ENCODE data around the gene ADAM19. TPM values are rescaled to one million over a fixed set of nuclear protein-coding genes. Genes with fewer than 3 reads are reported as not detected.

ADAM19 gene
- total and polyA plus RNA-seq, 7 donors = 0.27 to 4.5 (median 1.4) TPM

GRCh38 chr5:157450024-157450423, 125.6 kb downstream of the ADAM19 start:
- no peaks in the 10 kb centered on the region for H3K36me3 ChIP-seq (ENCODE audit: insufficient read depth in 1 of 2, low read depth in 1 of 2)
- ATAC-seq = no peak
- no peaks in the 10 kb centered on the region for H3K9me3 ChIP-seq
- peaks cover 13% of the 10 kb centered on the region for H3K4me1 ChIP-seq
- DNase-seq = no peak
- intact Hi-C loops (cut with DNase I) = no loop called here
- no peaks in the 10 kb centered on the region for H3K27me3 ChIP-seq (ENCODE audit: insufficient read depth in 3 of 3, low read length in 2 of 3)
- H3K27ac ChIP-seq = no peak overlapping the region
- WGBS, 3 donors = 96 to 98% (median 97%) methylated on average over 3 of the region's 3 CpGs
- TF ChIP-seq CTCF (IDR thresholded peaks at IDR 0.05) = no peak
- no peak overlapping the region for H3K4me3 ChIP-seq

GRCh38 chr5:157449011-157449723, 126.4 kb downstream of the ADAM19 start:
- no peak overlapping the region for H3K4me3 ChIP-seq
- intact Hi-C loops (cut with DNase I) = no loop called here
- H3K4me1 ChIP-seq = peaks cover 13% of the 10 kb centered on the region
- DNase-seq (peak; percentile 54 to 83), ATAC-seq (peak; percentile 66 to 84 (median 76))
- no peak for TF ChIP-seq CTCF (IDR thresholded peaks at IDR 0.05)
- no peaks in the 10 kb centered on the region for H3K36me3 ChIP-seq (ENCODE audit: insufficient read depth in 1 of 2, low read depth in 1 of 2)
- WGBS, 3 donors = 20 to 23% (median 22%) methylated on average over 6 of the region's 6 CpGs
- H3K9me3 ChIP-seq = no peaks in the 10 kb centered on the region
- no peaks in the 10 kb centered on the region for H3K27me3 ChIP-seq (ENCODE audit: insufficient read depth in 3 of 3, low read length in 2 of 3)
- peak overlapping the region; percentile 25 for H3K27ac ChIP-seq

DNA sequence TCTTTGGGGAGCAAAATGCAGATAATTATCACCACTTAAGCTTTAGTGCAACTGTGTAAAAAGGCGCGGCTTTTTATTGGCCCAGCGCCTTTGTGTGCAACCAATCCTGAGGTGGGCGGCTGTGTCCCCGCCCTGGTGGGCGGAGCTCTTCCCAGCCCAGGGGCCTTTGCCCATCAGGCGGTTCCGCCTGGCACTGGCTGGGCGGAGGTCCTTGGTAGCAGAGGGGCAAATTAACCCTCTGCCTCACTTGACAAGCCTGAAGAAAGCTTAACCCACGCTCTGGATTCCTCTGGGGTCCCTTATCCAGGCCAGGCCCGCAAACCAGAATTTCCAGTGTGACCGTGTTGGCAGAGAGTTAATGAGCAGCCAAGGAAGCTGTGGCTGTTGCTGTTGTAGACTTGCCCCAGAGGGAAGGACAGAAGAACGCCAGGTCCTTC, 128.4 kb downstream of the ADAM19 start:
- WGBS, 3 donors = 86 to 93% (median 92%) methylated on average over 13 of the region's 13 CpGs
- no peak for ATAC-seq

DNA sequence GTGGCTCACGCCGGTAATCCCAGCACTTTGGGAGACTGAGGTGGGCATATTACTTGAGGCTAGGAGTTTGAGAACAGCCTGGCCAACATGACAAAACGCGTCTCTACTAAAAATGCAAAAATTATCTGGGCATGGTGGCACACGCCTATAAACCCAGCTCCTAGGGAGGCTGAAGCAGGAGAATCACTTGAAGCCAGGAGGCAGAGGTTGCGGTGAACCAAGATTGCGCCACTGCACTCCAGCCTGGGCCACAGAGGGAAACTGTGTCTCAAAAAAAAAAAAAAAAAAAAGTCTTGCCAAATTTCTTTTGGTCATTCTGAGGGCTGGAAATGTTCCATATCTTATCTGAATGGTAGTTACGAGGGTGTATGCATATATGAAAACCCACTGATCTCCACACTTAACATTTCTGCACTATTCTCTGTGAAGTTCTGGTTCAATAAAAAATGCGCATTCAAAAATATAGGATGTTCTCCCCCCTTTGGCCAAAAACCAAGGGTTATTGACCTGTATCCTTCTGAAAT, 129.1 kb downstream of the ADAM19 start:
- whole genome bisulfite sequencing, 3 donors = 94 to 98% (median 96%) methylated on average over 9 of the region's 9 CpGs
- H3K36me3 ChIP-seq (ENCODE audit: insufficient read depth in 1 of 2, low read depth in 1 of 2) = no peaks in the 10 kb centered on the region
- intact Hi-C loops (cut with DNase I) = no loop called here

More for the DNA sequence above, 128.4 kb downstream of the ADAM19 start:
- intact Hi-C loops (cut with DNase I) = no loop called here
- DNase-seq = no peak
- H3K27me3 ChIP-seq (ENCODE audit: insufficient read depth in 3 of 3, low read length in 2 of 3) = no peaks in the 10 kb centered on the region
- no peak overlapping the region for H3K27ac ChIP-seq
- no peak overlapping the region for H3K4me3 ChIP-seq
- peaks cover 13% of the 10 kb centered on the region for H3K4me1 ChIP-seq
- TF ChIP-seq CTCF (IDR thresholded peaks at IDR 0.05) = no peak
- no peaks in the 10 kb centered on the region for H3K36me3 ChIP-seq (ENCODE audit: insufficient read depth in 1 of 2, low read depth in 1 of 2)
- H3K9me3 ChIP-seq = no peaks in the 10 kb centered on the region

More for the DNA sequence above, 129.1 kb downstream of the ADAM19 start:
- no peak overlapping the region for H3K27ac ChIP-seq
- H3K27me3 ChIP-seq (ENCODE audit: insufficient read depth in 3 of 3, low read length in 2 of 3) = no peaks in the 10 kb centered on the region
- DNase-seq (no peak), ATAC-seq (no peak)
- H3K4me3 ChIP-seq = no peak overlapping the region
- H3K4me1 ChIP-seq = peaks cover 13% of the 10 kb centered on the region
- TF ChIP-seq CTCF (IDR thresholded peaks at IDR 0.05) = no peak
- no peaks in the 10 kb centered on the region for H3K9me3 ChIP-seq

All from psoas muscle (tissue), 8 donors.